ENCODE data around the gene AP1M1.

The AP1M1 gene

DNA sequence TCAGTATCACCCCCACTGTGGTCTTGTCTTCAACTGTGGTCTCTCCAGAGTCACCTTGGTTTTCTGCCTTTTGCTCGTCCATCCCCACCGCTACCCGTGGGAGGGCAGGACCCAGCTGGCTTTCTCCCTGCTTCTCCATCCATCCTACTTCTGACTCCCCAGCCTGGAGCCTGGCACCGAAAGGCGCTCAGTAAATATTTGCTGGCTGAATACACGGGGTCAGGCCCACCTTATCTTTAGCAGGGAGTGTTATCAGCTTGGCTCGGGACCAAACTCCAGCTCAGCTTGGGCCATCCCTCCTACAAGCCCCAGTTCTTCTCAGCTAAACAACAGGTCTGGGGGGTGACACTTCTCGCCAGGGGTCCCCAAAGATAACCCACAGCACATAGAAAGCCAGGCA lies 64.9 kb downstream of the AP1M1 start:
- CTCF ChIA-PET, result interaction anchor here (1.2 kb wide), 2 partner anchors 14 to 120 kb away, joined by 3 to 4 read pairs; no protein-coding TSS in a partner anchor
- TF ChIP-seq, protein P1, sequence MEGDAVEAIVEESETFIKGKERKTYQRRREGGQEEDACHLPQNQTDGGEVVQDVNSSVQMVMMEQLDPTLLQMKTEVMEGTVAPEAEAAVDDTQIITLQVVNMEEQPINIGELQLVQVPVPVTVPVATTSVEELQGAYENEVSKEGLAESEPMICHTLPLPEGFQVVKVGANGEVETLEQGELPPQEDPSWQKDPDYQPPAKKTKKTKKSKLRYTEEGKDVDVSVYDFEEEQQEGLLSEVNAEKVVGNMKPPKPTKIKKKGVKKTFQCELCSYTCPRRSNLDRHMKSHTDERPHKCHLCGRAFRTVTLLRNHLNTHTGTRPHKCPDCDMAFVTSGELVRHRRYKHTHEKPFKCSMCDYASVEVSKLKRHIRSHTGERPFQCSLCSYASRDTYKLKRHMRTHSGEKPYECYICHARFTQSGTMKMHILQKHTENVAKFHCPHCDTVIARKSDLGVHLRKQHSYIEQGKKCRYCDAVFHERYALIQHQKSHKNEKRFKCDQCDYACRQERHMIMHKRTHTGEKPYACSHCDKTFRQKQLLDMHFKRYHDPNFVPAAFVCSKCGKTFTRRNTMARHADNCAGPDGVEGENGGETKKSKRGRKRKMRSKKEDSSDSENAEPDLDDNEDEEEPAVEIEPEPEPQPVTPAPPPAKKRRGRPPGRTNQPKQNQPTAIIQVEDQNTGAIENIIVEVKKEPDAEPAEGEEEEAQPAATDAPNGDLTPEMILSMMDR (IDR thresholded peaks at IDR 0.05; ENCODE audit: control extremely low read depth, extremely low read depth, low read depth, missing control alignments), result no peak
- DNase-seq (ENCODE audit: extremely low spot score), result no peak
- POLR2A ChIA-PET, result no interaction called here

DNA sequence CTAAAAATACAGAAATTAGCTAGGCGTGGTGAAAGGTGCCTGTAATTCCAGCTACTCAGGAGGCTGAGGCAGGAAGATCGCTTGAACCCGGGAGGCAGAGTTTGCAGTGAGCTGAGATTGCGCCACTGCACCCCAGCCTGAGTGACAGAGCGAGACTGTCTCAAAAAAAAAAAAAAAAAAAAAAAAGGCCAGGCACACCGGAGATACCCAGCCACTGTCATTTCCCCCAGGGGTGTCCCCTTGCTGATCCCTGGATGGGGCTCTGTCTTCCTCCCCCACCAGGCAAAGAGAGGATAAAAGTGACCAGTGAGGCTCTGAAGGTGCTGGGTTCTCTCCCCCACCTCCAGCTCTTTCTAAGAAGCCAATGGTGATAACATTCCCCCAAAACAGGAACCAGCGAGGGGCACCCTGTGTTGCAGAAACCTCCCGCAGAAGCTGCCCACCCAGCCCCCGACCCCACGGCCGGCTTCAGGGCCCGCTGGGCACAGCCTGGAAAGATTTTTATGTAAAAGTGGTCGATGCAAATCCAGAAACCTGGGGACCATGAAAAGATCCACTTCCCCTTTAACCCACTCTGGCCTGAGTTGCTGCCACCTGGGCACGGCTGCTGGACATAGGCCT lies 65.5 kb downstream of the AP1M1 start:
- TF ChIP-seq, protein P1 (IDR thresholded peaks at IDR 0.05; ENCODE audit: control extremely low read depth, extremely low read depth, low read depth, missing control alignments), result no peak
- no peak for DNase-seq (ENCODE audit: extremely low spot score)
- ChIA-PET POLR2A (no interaction called here), CTCF (interaction anchor here (1.2 to 1.3 kb wide), 3 partner anchors 15 to 120 kb away, joined by 3 to 4 read pairs (median 4); no protein-coding TSS in a partner anchor)

DNA sequence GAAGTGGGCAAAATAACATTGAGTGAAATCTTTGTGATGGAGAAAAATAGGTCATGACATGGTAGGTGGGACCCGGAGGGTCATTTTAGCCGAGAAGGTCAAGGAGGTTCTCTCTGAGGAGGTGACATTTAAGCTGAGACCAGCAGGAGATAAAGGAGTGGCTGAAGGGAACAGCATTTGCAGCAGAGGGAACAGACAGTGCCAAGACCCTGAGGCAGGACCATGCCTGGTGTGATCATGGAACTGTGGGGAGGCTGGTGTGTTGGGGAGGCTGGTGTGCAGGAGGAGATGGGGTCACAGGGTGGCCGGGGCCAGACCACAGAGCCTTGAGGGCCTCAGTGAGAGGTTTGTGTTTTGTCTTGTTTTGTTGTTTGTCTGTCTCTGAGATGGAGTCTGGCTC lies 67.5 kb downstream of the AP1M1 start:
- DNase-seq (ENCODE audit: extremely low spot score), result no peak
- CTCF ChIA-PET, result no interaction called here

DNA sequence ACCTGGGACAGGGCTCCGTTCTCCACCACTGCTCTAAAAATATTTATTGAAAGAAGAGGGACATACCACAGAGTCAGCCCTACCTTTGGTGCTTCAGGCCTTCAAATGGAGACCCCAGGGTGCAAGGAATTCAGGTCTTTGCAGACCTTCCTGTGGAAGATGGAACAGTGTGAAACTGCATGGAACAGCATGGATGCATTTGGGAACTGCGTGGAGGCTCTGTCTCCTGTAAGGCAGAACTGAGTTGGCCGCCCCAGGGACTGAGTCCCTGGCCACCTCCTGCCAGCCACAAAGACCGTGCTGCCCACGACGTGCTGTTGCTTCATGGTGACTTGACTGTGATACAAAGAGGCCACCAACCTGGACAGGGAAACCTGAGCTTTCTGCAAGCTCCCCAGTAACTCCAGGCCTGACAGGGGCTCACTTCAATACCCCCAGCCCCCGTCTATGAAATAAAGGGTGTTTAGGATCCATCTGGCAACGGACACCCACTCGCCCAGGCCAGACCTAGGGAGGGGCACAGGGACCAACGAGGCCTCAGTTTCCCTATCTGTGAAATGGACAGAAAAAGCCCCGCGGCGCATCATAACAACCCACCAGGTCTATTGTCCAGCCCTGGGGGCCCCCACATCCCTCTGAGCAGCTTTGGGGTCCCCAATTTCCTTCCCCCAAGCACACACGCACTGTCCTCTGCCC lies 68.3 kb downstream of the AP1M1 start:
- CTCF ChIA-PET, result no interaction called here
- no peak for DNase-seq (ENCODE audit: extremely low spot score)
- POLR2A ChIA-PET, result no interaction called here
- TF ChIP-seq, protein P1 (IDR thresholded peaks at IDR 0.05; ENCODE audit: control extremely low read depth, extremely low read depth, low read depth, missing control alignments), result no peak

More for the DNA sequence above, 67.5 kb downstream of the AP1M1 start:
- TF ChIP-seq, protein P1 (IDR thresholded peaks at IDR 0.05; ENCODE audit: control extremely low read depth, extremely low read depth, low read depth, missing control alignments), result no peak
- POLR2A ChIA-PET, result no interaction called here

DNA sequence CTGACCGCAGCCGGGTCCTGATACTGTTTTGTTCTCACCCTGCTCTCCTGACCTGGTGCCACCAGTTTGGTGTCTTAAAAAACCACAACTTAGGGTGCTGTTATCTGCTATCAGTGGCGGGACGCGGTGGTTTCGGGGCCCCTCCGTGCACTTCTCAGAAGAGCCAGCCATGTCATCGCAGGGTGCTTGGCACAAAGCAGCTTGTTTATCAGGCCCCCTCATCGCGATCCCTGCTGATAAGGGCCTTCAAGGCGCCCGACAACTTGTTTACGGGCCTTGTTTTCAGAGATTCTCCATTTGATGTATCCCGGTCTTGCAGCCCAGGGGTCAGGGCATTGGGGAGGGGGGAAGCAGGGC lies 68.9 kb downstream of the AP1M1 start:
- no peak for DNase-seq (ENCODE audit: extremely low spot score)
- TF ChIP-seq, protein P1 (IDR thresholded peaks at IDR 0.05; ENCODE audit: control extremely low read depth, extremely low read depth, low read depth, missing control alignments), result no peak
- POLR2A ChIA-PET, result no interaction called here
- CTCF ChIA-PET, result interaction anchor here (1.3 kb wide), 1 partner anchor 116 kb away, joined by 4 read pairs; no protein-coding TSS in a partner anchor

DNA sequence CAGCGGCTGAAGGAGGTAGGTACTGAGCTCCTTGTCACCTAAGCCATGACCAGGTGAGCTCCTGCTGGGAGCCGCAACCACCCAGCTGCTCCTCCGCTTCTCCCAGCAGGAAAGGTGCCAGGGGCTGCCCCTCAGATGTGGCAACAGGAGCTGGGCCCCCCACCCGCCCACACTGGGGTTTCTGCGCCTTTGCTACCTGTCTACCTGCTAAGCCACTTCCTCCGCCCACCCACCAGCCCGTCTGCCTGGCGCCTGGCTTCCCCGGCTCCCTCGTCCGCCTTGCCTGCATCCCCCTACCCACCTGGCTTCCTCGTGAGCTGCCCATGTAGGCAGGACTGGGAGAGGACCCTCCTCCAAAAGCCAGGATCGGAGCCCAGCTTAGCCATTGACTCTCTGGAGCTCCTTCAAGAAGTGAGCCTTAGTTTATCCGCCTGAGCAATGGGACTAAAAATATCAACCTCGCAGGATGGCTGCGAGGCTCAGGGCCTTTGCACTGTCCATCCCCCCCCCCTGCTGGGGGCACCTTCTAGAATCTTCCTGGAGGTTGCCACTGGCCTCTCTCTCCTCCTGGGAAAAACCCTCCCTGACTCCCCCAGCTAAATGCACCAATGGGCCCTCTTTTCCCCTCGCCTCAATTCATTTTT lies 71.1 kb downstream of the AP1M1 start:
- no peak for DNase-seq (ENCODE audit: extremely low spot score)
- ChIA-PET CTCF (interaction anchor here (0.7 to 1.7 kb wide), 3 partner anchors 9 to 114 kb away, joined by 3 to 5 read pairs (median 4); no protein-coding TSS in a partner anchor), POLR2A (interaction anchor here (1.0 kb wide), 1 partner anchor 56 kb away, joined by 3 read pairs; the partner anchor contains the start of gene KLF2)
- TF ChIP-seq, protein P1 (IDR thresholded peaks at IDR 0.05; ENCODE audit: control extremely low read depth, extremely low read depth, low read depth, missing control alignments), result no peak
